Neuron (in vitro differentiated cells): ENCODE results near the gene CELF6.
A peak's percentile ranks its signal among the peaks of the same experiment; 100 is the strongest.
"Not testable (repeated sequence)": the region's sequence is repeated elsewhere in the genome, so short reads cannot be mapped to it uniquely, and the experiment has no call there.

ENCODE experiments used
- H2AFZ ChIP-seq: one replicate; pipeline ENCODE4 v1.6.1; 2013; ENCODE audit warnings: low read depth, mild to moderate bottlenecking, inconsistent platforms, low read length, moderate library complexity
- H3K27me3 ChIP-seq: one replicate; pipeline ENCODE4 v1.6.1; 2013; ENCODE audit warnings: low read length; ENCODE audit not compliant: insufficient read depth
- H3K36me3 ChIP-seq: one replicate; pipeline ENCODE4 v1.6.1; 2013; ENCODE audit warnings: low read length; ENCODE audit not compliant: insufficient read depth
- H3K4me1 ChIP-seq: one replicate; pipeline ENCODE4 v1.6.1; 2013; ENCODE audit warnings: low read length; ENCODE audit not compliant: insufficient read depth
- H3K4me3 ChIP-seq: 2 replicates; pipeline ENCODE4 v1.5.1; 2013; ENCODE audit warnings: mild to moderate bottlenecking, low read length, moderate library complexity
- H3K9me3 ChIP-seq: one replicate; pipeline ENCODE4 v1.6.1; 2013; ENCODE audit warnings: low read length

CELF6 gene

DNA sequence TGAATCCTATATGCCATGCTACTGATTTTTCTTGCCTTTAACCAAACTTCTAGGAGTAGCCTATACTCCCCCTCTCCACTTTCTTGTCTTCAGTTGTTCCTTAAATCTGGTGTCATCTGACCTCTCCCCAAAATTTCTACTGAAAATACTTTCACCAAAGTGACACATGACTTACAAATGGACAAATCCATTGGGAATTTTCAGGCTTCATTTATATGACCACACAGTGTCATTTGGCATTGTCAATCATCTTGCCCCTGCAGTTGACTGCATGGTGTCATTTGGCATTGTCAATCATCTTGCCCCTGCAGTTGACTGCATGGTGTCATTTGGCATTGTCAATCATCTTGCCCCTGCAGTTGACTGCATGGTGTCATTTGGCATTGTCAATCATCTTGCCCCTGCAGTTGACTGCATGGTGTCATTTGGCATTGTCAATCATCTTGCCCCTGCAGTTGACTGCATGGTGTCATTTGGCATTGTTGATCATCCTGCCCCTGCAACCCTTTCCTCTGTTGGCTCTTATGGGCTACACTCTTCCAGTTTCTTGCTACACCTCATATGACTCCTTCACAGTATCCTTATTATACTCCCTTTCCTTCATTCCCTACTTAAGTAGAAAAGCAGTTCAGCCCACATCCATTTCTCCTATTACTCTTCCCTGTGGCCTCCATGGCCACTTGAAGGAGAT, 44.2 kb downstream of the CELF6 start:
- H3K4me3 ChIP-seq, H3K9me3 ChIP-seq, H3K36me3 ChIP-seq, H2AFZ ChIP-seq, H3K27me3 ChIP-seq: not testable (repeated sequence)
- H3K4me1 ChIP-seq, result peaks cover 16% of the 10 kb centered on the region

DNA sequence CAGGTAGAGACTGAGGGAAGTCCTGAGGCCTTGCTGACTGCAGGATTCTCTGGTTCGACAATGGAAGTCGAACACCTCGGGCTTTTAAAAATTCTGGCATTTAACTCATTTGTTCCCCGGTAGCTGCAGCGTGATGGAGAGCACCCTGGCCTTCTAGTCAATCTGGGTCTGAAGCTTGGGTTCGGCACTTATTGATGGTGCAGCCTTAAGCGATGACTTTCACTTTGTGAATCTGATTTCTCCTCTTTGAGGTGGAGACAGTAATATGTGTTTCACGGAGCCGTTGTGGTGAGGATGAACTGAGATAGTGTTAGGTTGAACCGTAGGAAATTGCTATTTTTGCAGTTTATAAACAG, 47.0 kb downstream of the CELF6 start:
- H3K9me3 ChIP-seq, result no peaks in the 10 kb centered on the region
- H3K27me3 ChIP-seq, result no peaks in the 10 kb centered on the region
- peaks cover 18% of the 10 kb centered on the region for H3K36me3 ChIP-seq
- peaks cover 17% of the 10 kb centered on the region for H3K4me1 ChIP-seq
- peak overlapping the region; percentile 68 for H2AFZ ChIP-seq
- peak overlapping the region; percentile 85 for H3K4me3 ChIP-seq

DNA sequence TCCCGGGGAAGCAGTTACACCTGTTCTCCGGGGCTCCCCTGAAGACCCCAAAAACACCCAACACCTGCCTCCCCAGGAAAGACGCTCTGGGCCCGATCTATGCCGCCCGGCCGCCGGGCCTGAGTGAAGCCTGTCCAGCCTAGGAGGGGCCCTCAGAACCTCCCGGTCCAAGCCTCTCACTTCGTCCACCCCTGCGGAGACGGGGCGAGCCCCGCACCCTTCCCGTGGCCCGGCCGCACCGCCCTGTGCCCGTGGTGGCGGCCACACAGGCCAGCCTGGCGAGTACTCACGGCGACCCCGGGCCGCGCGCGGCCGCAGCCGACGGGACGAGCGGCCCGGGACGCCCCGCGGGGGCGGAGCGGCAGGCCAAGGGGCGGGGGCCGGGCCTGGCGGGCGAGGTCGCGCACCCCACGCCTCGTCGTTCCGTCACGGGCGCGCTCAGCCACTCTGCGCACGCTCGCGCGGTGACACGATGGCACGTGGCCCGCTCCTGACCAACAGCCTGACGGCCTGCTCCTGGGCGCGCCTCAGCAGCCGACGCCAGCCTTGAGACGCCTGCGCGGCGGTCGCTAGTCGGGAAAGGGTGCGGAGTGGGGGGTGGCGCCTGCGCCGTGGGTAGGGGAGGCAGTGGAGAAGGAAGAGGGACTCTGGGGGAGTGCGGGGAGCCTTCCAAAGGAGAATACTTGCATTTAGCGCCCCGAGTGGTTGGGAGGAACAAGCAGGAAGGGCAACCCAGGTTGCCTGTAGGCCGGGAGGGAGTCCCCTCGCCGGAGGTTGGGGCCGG, 47.6 kb downstream of the CELF6 start, which contains the start of gene PARP6:
Gene PARP6, minus strand, starts transcription at position 342 of the 784 bp plus-strand sequence. CDS start 5,077 bp downstream, outside the sequence.
- Histone ChIP-seq H3K4me1 (peaks cover 17% of the 10 kb centered on the region), H2AFZ (peak within 1 kb of the TSS; percentile 68), H3K4me3 (peak within 1 kb of the TSS; percentile 85), H3K36me3 (peaks cover 22% of the 10 kb centered on the region), H3K9me3 (no peaks in the 10 kb centered on the region), H3K27me3 (no peaks in the 10 kb centered on the region)

DNA sequence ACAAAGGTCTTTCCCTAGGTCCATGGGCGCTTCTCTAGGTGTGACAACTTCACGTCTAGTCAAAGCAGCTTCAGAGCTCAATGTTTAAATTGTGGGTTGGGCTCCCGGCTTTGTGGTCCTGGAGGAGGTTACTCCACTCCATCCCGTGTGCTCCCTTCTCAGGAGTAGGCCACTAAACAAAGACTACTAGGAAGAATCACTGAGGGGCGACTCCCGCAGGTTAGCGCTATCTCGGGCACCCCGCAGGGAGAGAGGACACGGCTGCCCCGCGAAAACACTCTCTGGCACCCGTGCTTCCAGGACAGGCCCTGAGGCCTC, 48.1 kb downstream of the CELF6 start:
- H3K27me3 ChIP-seq, result no peaks in the 10 kb centered on the region
- H3K4me1 ChIP-seq, result peaks cover 17% of the 10 kb centered on the region
- no peaks in the 10 kb centered on the region for H3K9me3 ChIP-seq
- H2AFZ ChIP-seq, result peak overlapping the region; percentile 32
- peaks cover 27% of the 10 kb centered on the region for H3K36me3 ChIP-seq
- H3K4me3 ChIP-seq, result peak overlapping the region; percentile 85

DNA sequence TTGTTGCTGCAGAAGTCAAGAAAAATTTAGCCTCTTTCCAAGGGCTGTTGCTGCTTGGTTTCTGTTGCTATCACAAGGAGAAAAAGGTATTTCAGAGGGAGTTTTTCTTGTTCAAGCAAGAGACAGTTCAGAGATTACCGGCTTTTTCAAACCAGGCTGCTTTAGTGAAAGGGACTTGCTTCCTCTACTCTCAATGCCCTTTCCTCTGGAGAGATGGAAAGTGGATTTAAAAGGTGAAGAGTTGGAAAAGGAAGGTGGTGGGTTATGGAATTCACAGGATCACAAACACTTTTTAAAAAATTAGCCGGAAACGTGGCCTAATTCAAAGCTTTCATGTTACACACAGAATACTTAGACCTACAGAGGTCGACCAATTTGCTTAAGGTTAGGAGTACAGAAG, 48.7 kb downstream of the CELF6 start:
- peak overlapping the region; percentile 85 for H3K4me3 ChIP-seq
- H3K27me3 ChIP-seq, result no peaks in the 10 kb centered on the region
- no peaks in the 10 kb centered on the region for H3K9me3 ChIP-seq
- H2AFZ ChIP-seq, result no peak overlapping the region
- peaks cover 17% of the 10 kb centered on the region for H3K4me1 ChIP-seq
- H3K36me3 ChIP-seq, result peaks cover 34% of the 10 kb centered on the region

DNA sequence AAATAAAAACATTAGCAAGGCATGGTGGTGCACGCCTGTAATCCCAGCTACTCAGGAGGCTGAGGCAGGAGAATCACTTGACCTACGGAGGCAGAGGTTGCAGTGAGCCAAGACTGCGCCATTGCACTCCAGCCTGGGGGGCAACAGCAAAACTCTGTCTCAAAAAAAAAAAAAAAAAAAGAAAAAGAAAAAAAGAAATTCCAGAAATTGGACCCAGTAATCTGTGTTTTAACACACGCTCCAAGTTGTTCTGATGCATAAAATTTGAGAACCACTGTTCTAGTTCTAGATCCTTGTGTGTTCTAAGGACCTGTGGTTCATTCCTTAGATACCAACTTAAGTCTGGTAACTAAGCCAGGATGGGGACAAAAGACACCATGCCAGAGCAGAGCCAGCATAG, 50.2 kb downstream of the CELF6 start:
- peaks cover 48% of the 10 kb centered on the region for H3K36me3 ChIP-seq
- H3K27me3 ChIP-seq, result no peaks in the 10 kb centered on the region
- no peak overlapping the region for H2AFZ ChIP-seq
- no peaks in the 10 kb centered on the region for H3K9me3 ChIP-seq
- H3K4me1 ChIP-seq, result peaks cover 17% of the 10 kb centered on the region
- no peak overlapping the region for H3K4me3 ChIP-seq

DNA sequence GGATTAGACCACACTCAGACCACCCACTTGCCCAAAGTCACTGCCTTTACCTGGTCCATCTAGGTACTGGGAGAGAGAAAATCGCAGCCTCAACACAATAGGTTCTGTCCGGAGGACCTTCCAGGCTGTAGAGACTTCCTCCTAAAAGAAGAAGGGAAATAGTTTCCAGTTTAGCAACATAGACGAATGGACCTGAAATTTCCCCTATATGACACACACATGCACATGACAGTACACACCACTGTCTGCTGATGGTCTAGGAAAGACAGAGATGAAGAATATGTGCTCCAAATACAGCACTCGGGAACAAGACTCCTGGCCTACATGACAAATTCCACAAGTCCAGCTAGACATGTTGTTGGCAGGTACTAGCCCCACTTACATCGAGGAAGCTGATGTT, 54.9 kb downstream of the CELF6 start:
- H3K27me3 ChIP-seq, result no peaks in the 10 kb centered on the region
- no peaks in the 10 kb centered on the region for H3K9me3 ChIP-seq
- H3K36me3 ChIP-seq, result peaks cover 82% of the 10 kb centered on the region
- no peaks in the 10 kb centered on the region for H3K4me1 ChIP-seq
- H2AFZ ChIP-seq, result no peak overlapping the region
- H3K4me3 ChIP-seq, result no peak overlapping the region

DNA sequence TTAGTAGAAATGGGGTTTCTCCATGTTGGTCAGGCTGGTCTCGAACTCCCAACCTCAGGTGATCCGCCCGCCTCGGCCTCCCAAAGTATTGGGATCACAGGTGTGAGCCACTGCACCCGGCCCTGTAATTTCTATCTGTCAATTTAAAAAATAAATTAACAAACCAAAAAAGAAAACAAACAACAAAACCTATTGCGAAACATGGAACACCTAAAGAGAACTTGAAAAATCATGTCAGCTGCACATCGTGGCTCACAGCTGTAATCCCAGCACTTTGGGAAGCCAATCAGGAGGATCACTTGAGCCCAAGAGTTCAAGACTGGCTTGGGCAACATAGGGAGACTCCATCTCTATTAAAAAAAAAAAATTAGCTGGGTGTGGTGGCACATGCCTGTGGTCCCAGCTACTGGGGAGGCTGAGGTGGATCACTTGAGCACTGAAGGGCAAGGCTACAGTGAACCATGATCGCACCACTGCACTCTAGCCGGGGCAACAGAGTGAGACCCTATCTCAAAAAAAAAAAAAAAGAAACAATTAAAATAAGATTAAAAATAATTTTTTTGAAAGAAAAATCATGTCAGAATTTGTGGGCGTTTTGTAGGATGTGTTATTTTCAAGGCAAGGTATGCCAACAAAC, 67.2 kb downstream of the CELF6 start:
- Histone ChIP-seq H3K9me3 (no peaks in the 10 kb centered on the region), H3K4me1 (no peaks in the 10 kb centered on the region), H3K4me3 (no peak overlapping the region), H3K36me3 (peaks cover 87% of the 10 kb centered on the region), H3K27me3 (no peaks in the 10 kb centered on the region), H2AFZ (no peak overlapping the region)

DNA sequence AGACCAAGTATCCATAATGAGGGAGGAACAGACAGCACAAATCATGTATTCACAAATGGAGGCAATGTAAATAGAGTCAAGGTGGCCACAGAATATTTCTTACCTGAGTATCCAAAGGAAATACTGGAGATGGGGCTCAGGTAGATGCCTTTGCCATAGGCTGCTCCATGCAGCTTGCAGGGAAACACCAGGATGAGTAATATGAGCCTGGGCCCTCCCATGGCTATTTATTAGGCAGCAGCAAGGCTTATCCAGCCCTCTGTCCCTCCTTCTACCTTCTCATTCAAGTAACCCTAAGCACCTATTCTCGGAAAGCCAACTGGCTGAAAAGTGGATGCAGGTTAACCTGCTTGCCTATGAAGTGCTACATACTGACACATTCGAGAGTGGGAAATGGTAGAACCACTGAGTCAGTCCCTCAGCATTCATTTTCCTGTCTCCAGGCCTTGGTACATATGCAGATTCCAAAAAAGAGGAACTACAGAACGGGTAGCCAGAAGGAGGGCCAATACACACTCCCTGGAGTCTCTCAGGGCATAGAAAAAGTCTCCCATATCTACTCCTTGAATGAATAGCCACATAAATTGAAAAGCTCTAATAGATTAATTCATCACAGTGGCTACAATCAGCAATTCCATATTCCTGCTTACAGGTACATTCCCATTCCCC, 70.7 kb downstream of the CELF6 start:
- peaks cover 70% of the 10 kb centered on the region for H3K36me3 ChIP-seq
- no peaks in the 10 kb centered on the region for H3K9me3 ChIP-seq
- no peak overlapping the region for H2AFZ ChIP-seq

DNA sequence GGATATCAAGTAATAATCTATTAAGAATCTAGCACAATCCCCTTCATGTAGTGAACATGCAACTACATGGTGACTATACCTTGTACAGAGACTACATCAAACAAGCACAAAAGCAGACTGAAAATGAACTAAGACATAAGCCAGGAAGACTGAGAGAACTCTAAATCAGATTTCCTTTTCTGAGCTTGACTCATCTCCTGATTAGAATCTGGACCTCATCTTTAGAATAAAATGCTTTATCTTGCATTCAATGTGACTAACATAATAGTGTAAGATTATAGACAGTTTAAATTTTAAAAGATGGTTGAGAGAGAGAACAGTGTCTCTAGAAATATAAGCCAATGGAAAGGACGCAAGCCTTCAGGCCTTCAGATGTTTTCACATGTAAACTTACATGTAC, 71.4 kb downstream of the CELF6 start:
- no peaks in the 10 kb centered on the region for H3K27me3 ChIP-seq
- no peaks in the 10 kb centered on the region for H3K4me1 ChIP-seq
- no peak overlapping the region for H3K4me3 ChIP-seq
- no peak overlapping the region for H2AFZ ChIP-seq
- H3K36me3 ChIP-seq, result peaks cover 70% of the 10 kb centered on the region
- no peaks in the 10 kb centered on the region for H3K9me3 ChIP-seq

More for the DNA sequence above, 70.7 kb downstream of the CELF6 start:
- H3K4me1 ChIP-seq, result no peaks in the 10 kb centered on the region
- H3K27me3 ChIP-seq, result no peaks in the 10 kb centered on the region
- no peak overlapping the region for H3K4me3 ChIP-seq

DNA sequence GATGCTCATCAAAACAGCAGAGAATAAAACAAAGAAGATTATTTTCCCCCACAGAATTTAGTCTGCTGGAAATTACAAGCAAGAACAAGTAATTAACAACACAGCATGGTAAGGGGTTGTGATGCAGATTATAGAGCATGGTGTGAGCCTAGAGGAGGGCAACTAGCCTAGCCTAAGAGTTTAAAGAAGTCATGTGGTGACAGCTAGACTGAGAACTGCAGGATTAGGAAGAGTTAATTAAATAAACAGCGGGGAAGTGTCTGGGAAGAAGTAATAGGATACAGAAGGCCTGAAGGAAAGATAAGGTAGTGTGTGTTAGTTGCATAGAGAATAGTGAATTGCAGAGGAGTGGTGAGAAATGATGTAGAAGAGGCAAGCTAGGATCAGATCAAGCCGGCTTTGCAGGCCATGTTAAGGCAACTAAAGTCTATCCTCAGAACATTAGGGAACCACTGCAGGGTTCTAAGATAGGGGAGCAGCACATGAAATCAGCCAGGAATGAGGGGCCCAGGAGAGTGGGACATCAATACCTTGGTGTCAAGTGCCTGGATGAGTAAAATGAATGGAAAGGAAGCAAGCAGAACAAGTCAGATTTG, 77.1 kb downstream of the CELF6 start:
- peaks cover 61% of the 10 kb centered on the region for H3K36me3 ChIP-seq
- no peaks in the 10 kb centered on the region for H3K4me1 ChIP-seq
- no peak overlapping the region for H3K4me3 ChIP-seq
- H2AFZ ChIP-seq, result no peak overlapping the region
- no peaks in the 10 kb centered on the region for H3K9me3 ChIP-seq
- H3K27me3 ChIP-seq, result no peaks in the 10 kb centered on the region

DNA sequence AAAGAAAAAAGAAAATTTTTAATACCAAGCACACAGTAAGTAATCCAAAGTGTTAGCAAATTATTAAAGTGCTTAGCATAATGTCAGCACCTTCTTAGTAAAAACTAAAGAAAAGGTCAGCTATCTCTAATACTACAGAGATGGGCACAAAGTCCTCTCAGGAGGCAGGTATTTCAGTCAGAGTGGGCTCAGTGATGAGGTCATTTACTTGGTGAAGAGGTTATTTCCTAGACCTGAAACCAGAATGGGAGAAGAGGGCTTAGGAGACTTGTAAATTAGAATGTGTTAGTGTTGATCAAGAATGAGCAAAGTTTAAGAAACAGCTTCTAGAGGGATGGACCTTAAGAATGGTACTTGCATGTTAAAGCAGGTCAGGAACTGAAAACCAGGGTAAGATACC, 80.3 kb downstream of the CELF6 start:
- Histone ChIP-seq H3K4me1 (no peaks in the 10 kb centered on the region), H3K9me3 (no peaks in the 10 kb centered on the region), H3K36me3 (peaks cover 49% of the 10 kb centered on the region), H3K27me3 (no peaks in the 10 kb centered on the region), H3K4me3 (no peak overlapping the region), H2AFZ (no peak overlapping the region)

DNA sequence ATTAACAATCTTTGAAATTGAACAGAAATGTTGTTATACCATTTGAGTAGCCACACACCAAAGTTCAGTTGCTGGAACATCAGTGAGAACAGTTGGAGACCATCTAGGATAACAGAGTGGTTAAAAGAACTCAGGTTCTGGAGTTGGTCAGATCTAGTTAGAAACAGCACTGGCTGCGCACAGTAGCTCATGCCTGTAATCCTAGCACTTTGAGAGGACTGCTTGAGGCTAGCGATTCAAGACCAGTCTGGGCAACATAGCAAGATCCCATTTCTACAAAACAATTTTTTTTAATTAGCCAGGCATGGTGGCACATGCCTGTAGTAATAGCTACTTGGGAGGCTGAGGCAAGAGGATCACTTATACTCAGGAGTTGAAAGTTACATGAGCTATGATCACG, 81.4 kb downstream of the CELF6 start:
- H2AFZ ChIP-seq, result no peak overlapping the region
- no peaks in the 10 kb centered on the region for H3K9me3 ChIP-seq
- no peak overlapping the region for H3K4me3 ChIP-seq
- no peaks in the 10 kb centered on the region for H3K4me1 ChIP-seq
- H3K27me3 ChIP-seq, result no peaks in the 10 kb centered on the region
- H3K36me3 ChIP-seq, result peaks cover 40% of the 10 kb centered on the region
